Panc1 (cell line): ENCODE data around the gene INHBB. TPM values are rescaled to one million over a fixed set of nuclear protein-coding genes. Genes with fewer than 3 reads are reported as not detected.

Source experiments
- ATAC-seq: fragments of 200-7000 bp; cut with Tn5 transposase; 2 replicates; pipeline ENCODE4 v1.9.1; 2020; ENCODE audit warnings: mild to moderate bottlenecking, moderate library complexity
- BruUV-seq: library from RNA; stranded (reverse); fragments of 400-500 nt; replicated peaks from 2 replicates; lab custom pipeline; 2021; lab: Mats Ljungman, UMichigan
- CTCF ChIA-PET: fragments of 300-600 bp; sonication (Branson Sonifier 250); formaldehyde crosslinking; loops from one replicate; lab custom pipeline; 2022; ENCODE audit warnings: antibody characterized with exemption; lab: Charles Lee
- POLR2A ChIA-PET: fragments of 300-600 bp; sonication (Branson Sonifier 250); formaldehyde crosslinking; loops from one replicate; lab custom pipeline; 2022; ENCODE audit warnings: antibody characterized with exemption; lab: Charles Lee
- DNase-seq: peaks from one replicate; pipeline ENCODE4 v3.0.0-alpha.2; 2010; ENCODE audit warnings: low read depth, low spot score
- H3K27ac ChIP-seq: 2 replicates; pipeline ENCODE4 v1.5.1; 2011; ENCODE audit warnings: mild to moderate bottlenecking, low read length, inconsistent platforms
- H3K27me3 ChIP-seq: fragments of 200-500 bp; sonication (Bioruptor generic); 2 replicates; pipeline ENCODE4 v1.6.0; 2014; ENCODE audit warnings: low read length, inconsistent platforms; ENCODE audit not compliant: control insufficient read depth, insufficient read depth
- H3K36me3 ChIP-seq: fragments of 200-500 bp; sonication (Bioruptor generic); 2 replicates; pipeline ENCODE4 v1.5.1; 2014; ENCODE audit warnings: inconsistent platforms, mild to moderate bottlenecking, low read length, moderate library complexity; ENCODE audit not compliant: control insufficient read depth, insufficient read depth
- H3K4me1 ChIP-seq: 2 replicates; pipeline ENCODE4 v1.5.1; 2011; ENCODE audit warnings: inconsistent platforms, mild to moderate bottlenecking, low read length, moderate library complexity; ENCODE audit not compliant: control insufficient read depth, insufficient read depth
- H3K4me3 ChIP-seq, 2 experiments: 2 replicates each; pipeline ENCODE4 v1.5.1; 2011 to 2012; ENCODE audit warnings: low read depth in 2 of 2, low read length in 2 of 2, mild to moderate bottlenecking in 2 of 2, inconsistent platforms in 1 of 2, moderate library complexity in 1 of 2
- H3K9me3 ChIP-seq: fragments of 200-500 bp; sonication (Bioruptor generic); 2 replicates; pipeline ENCODE4 v1.5.1; 2014; ENCODE audit warnings: low read depth, mild to moderate bottlenecking, inconsistent platforms, low read length, moderate library complexity; ENCODE audit not compliant: control insufficient read depth, insufficient read depth
- POLR2AphosphoS5 ChIP-seq: IDR thresholded peaks from 2 replicates; pipeline ENCODE4 v1.6.1; 2012; ENCODE audit warnings: mild to moderate bottlenecking, low read depth, low read length, moderate library complexity
- SIN3A ChIP-seq: IDR thresholded peaks from 2 replicates; pipeline ENCODE4 v1.6.1; 2012; ENCODE audit warnings: low read depth, mild to moderate bottlenecking, low read length, moderate library complexity, borderline replicate concordance; ENCODE audit not compliant: insufficient read depth
- TCF7L2 ChIP-seq: IDR thresholded peaks from 2 replicates; pipeline ENCODE4 v1.6.1; 2011; ENCODE audit warnings: mild to moderate bottlenecking, low read depth, low read length, inconsistent platforms
- in situ Hi-C: cut with HindIII; loops from 2 replicates; pipeline ENCODE4 v1.10.0; 2016; ENCODE audit warnings: low sequenced_read_pairs, low pct_unique_long_range_greater_than_20kb
- intact Hi-C: fragments of 100-400 bp; cut with micrococcal nuclease; formaldehyde crosslinking; loops from one replicate; pipeline ENCODE4 v1.10.0; 2022; ENCODE audit not compliant: unreplicated experiment
- total RNA-seq: library from RNA; stranded (reverse); gene quantifications from one replicate; pipeline ENCODE4 v1.2.1, GENCODE V29; 2021; ENCODE audit not compliant: unreplicated experiment
- TF ChIP-seq, protein P1 (sequence below): fragments of 450-650 bp; IDR thresholded peaks from 2 replicates; pipeline ENCODE4 v1.5.1; 2017; ENCODE audit warnings: mild to moderate bottlenecking
- TF ChIP-seq, protein P2 (sequence below), 2 experiments: IDR thresholded peaks; 2 replicates each; pipeline ENCODE4 v1.6.1; 2011 to 2012; ENCODE audit warnings: low read depth in 2 of 2, control low read depth in 1 of 2, low read length in 1 of 2, mild to moderate bottlenecking in 1 of 2, moderate library complexity in 1 of 2; ENCODE audit not compliant: insufficient read depth in 1 of 2

INHBB gene
- total RNA-seq, 1 experiment from 2014 or later: 38.2 TPM

DNA sequence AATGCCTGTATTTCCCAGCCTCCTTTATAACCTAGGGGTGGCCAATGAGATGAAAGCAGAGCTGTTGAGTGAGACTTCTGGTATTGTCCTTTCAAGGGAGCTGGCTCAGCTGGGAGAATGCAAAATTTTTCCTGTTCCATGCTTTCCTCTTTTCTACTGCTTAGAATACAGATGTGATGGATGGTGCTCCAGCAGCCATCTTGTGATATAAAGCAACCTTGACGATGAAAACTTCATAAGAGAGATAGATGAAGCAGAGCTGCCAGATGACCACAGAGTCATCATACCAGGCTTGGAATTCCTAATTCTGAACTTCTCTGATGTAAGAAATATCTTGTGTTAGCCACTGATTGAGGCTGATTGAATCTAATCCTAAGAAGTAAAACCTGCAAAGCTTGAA, 11.9 kb upstream of the INHBB start:
- BruUV-seq: no TSS peak
- no peak for ATAC-seq
- Histone ChIP-seq H3K36me3 (no peaks in the 10 kb centered on the region), H3K27me3 (no peaks in the 10 kb centered on the region), H3K4me1 (no peaks in the 10 kb centered on the region), H3K4me3 (no peak overlapping the region), H3K27ac (no peak overlapping the region), H3K9me3 (no peaks in the 10 kb centered on the region)
- in situ Hi-C loops (no loop called here), intact Hi-C loops (no loop called here)
- CTCF ChIA-PET: no interaction called here
- no peak for DNase-seq
- TF ChIP-seq POLR2AphosphoS5 (no peak), SIN3A (no peak), TCF7L2 (no peak)
- TF ChIP-seq, protein P1, sequence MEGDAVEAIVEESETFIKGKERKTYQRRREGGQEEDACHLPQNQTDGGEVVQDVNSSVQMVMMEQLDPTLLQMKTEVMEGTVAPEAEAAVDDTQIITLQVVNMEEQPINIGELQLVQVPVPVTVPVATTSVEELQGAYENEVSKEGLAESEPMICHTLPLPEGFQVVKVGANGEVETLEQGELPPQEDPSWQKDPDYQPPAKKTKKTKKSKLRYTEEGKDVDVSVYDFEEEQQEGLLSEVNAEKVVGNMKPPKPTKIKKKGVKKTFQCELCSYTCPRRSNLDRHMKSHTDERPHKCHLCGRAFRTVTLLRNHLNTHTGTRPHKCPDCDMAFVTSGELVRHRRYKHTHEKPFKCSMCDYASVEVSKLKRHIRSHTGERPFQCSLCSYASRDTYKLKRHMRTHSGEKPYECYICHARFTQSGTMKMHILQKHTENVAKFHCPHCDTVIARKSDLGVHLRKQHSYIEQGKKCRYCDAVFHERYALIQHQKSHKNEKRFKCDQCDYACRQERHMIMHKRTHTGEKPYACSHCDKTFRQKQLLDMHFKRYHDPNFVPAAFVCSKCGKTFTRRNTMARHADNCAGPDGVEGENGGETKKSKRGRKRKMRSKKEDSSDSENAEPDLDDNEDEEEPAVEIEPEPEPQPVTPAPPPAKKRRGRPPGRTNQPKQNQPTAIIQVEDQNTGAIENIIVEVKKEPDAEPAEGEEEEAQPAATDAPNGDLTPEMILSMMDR: no peak
- TF ChIP-seq, protein P2, sequence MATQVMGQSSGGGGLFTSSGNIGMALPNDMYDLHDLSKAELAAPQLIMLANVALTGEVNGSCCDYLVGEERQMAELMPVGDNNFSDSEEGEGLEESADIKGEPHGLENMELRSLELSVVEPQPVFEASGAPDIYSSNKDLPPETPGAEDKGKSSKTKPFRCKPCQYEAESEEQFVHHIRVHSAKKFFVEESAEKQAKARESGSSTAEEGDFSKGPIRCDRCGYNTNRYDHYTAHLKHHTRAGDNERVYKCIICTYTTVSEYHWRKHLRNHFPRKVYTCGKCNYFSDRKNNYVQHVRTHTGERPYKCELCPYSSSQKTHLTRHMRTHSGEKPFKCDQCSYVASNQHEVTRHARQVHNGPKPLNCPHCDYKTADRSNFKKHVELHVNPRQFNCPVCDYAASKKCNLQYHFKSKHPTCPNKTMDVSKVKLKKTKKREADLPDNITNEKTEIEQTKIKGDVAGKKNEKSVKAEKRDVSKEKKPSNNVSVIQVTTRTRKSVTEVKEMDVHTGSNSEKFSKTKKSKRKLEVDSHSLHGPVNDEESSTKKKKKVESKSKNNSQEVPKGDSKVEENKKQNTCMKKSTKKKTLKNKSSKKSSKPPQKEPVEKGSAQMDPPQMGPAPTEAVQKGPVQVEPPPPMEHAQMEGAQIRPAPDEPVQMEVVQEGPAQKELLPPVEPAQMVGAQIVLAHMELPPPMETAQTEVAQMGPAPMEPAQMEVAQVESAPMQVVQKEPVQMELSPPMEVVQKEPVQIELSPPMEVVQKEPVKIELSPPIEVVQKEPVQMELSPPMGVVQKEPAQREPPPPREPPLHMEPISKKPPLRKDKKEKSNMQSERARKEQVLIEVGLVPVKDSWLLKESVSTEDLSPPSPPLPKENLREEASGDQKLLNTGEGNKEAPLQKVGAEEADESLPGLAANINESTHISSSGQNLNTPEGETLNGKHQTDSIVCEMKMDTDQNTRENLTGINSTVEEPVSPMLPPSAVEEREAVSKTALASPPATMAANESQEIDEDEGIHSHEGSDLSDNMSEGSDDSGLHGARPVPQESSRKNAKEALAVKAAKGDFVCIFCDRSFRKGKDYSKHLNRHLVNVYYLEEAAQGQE (IDR thresholded peaks at IDR 0.05; ENCODE audit: insufficient read depth in 1 of 2, low read depth in 2 of 2, low read length in 1 of 2): no peak
- POLR2A ChIA-PET: no interaction called here

DNA sequence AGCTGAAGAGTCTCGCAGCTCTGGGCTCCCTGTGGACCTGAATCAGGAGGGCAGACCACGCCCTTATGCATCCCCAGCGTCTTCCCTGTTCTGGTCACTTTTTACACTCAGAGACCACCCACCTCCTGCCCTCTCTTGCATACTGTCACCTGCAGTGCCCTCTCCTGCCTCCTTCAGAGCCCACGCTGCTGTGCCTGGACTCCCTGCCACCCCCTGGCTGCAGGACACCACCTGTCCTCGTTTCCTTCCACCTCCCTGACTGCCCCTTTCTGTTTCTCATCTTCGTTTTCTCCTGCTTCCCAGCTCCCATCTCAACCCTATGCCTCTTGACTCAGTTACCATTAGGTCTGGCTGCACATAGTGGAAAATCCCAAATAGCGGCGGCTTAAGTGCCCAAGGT, 9.2 kb upstream of the INHBB start:
- in situ Hi-C loops (no loop called here), intact Hi-C loops (no loop called here)
- H3K4me3 ChIP-seq: no peak overlapping the region
- TF ChIP-seq TCF7L2 (no peak), POLR2AphosphoS5 (no peak), SIN3A (no peak)
- TF ChIP-seq, protein P1: no peak
- TF ChIP-seq, protein P2 (IDR thresholded peaks at IDR 0.05; ENCODE audit: insufficient read depth in 1 of 2, low read depth in 2 of 2, low read length in 1 of 2): no peak
- ATAC-seq (peak; percentile 59; the same call in 1 of the 2 replicates), DNase-seq (no peak)
- CTCF ChIA-PET: interaction anchor here (0.6 to 0.7 kb wide), 2 partner anchors 25 to 473 kb away, joined by 3 read pairs; no protein-coding TSS in a partner anchor
- H3K9me3 ChIP-seq: no peaks in the 10 kb centered on the region
- POLR2A ChIA-PET: no interaction called here
- H3K27me3 ChIP-seq: no peaks in the 10 kb centered on the region
- no peaks in the 10 kb centered on the region for H3K36me3 ChIP-seq
- no peak overlapping the region for H3K27ac ChIP-seq
- BruUV-seq: no TSS peak
- H3K4me1 ChIP-seq: no peaks in the 10 kb centered on the region
